Activated B cell treated with CpG ODN at 0.5 μM for 24 hours (primary cell): ENCODE data around the gene FAM120AOS. TPM values are rescaled to one million over a fixed set of nuclear protein-coding genes. Genes with fewer than 3 reads are reported as not detected.

Experiments
- ATAC-seq: fragments of 200-7000 bp; cut with Tn5 transposase; one replicate; pipeline ENCODE4 v1.10.0; 2021; ENCODE audit warnings: low read depth, mild to moderate bottlenecking, moderate library complexity
- CTCF ChIA-PET: fragments of 350-600 bp; sonication (Branson Sonifier 250); formaldehyde crosslinking; loops from one replicate; lab custom pipeline; 2021; ENCODE audit warnings: antibody characterized with exemption; lab: Charles Lee
- POLR2A ChIA-PET: fragments of 350-600 bp; sonication (Branson Sonifier 250); formaldehyde crosslinking; loops from one replicate; lab custom pipeline; 2021; ENCODE audit warnings: antibody characterized with exemption; lab: Charles Lee
- DNase-seq: peaks from one replicate; pipeline ENCODE4 v3.0.0; 2022
- H3K27ac Mint-ChIP-seq: one replicate; pipeline ENCODE4 v1.8.0; 2020; ENCODE audit warnings: mixed read lengths
- H3K27me3 Mint-ChIP-seq: one replicate; pipeline ENCODE4 v1.8.0; 2021; ENCODE audit warnings: mixed read lengths
- H3K36me3 Mint-ChIP-seq: one replicate; pipeline ENCODE4 v1.8.0; 2021; ENCODE audit warnings: low read depth, mixed read lengths
- H3K4me1 Mint-ChIP-seq: one replicate; pipeline ENCODE4 v1.8.0; 2021; ENCODE audit warnings: mixed read lengths
- H3K4me3 Mint-ChIP-seq: one replicate; pipeline ENCODE4 v1.8.0; 2020; ENCODE audit warnings: mild to moderate bottlenecking, mixed read lengths
- H3K9me3 Mint-ChIP-seq: one replicate; pipeline ENCODE4 v1.8.0; 2020; ENCODE audit warnings: mixed read lengths
- CTCF ChIP-seq: fragments of 200-600 bp; IDR thresholded peaks from one replicate; pipeline ENCODE4 v1.8.0; 2022; ENCODE audit warnings: antibody characterized with exemption, mild to moderate bottlenecking
- intact Hi-C: fragments of 100-400 bp; cut with micrococcal nuclease; formaldehyde crosslinking; loops from one replicate; pipeline ENCODE4 v1.15.1; 2024
- total RNA-seq: library from RNA; stranded (reverse); gene quantifications from 2 replicates; pipeline ENCODE4 v1.2.3, GENCODE V29; 2022

The FAM120AOS gene
- total RNA-seq, 1 donor from 2014 or later = 39.0 TPM

GRCh38 chr9:93480728-93481324 is 27.4 kb upstream of the FAM120AOS start:
- intact Hi-C loops = no loop called here
- H3K9me3 Mint-ChIP-seq = no peaks in the 10 kb centered on the region
- no peaks in the 10 kb centered on the region for H3K27me3 Mint-ChIP-seq
- ChIA-PET POLR2A (no interaction called here), CTCF (no interaction called here)
- no peak overlapping the region for H3K27ac Mint-ChIP-seq
- peaks cover 69% of the 10 kb centered on the region for H3K36me3 Mint-ChIP-seq
- H3K4me1 Mint-ChIP-seq = no peaks in the 10 kb centered on the region
- DNase-seq = no peak
- H3K4me3 Mint-ChIP-seq = no peak overlapping the region
- TF ChIP-seq CTCF = no peak
- no peak for ATAC-seq

GRCh38 chr9:93480262-93480661 is 26.9 kb upstream of the FAM120AOS start:
- intact Hi-C loops = no loop called here
- no peak overlapping the region for H3K27ac Mint-ChIP-seq
- ChIA-PET POLR2A (no interaction called here), CTCF (no interaction called here)
- no peaks in the 10 kb centered on the region for H3K27me3 Mint-ChIP-seq
- no peak for ATAC-seq
- H3K4me1 Mint-ChIP-seq = no peaks in the 10 kb centered on the region
- TF ChIP-seq CTCF = no peak
- no peak for DNase-seq
- H3K36me3 Mint-ChIP-seq = peaks cover 68% of the 10 kb centered on the region
- H3K4me3 Mint-ChIP-seq = no peak overlapping the region
- no peaks in the 10 kb centered on the region for H3K9me3 Mint-ChIP-seq

DNA sequence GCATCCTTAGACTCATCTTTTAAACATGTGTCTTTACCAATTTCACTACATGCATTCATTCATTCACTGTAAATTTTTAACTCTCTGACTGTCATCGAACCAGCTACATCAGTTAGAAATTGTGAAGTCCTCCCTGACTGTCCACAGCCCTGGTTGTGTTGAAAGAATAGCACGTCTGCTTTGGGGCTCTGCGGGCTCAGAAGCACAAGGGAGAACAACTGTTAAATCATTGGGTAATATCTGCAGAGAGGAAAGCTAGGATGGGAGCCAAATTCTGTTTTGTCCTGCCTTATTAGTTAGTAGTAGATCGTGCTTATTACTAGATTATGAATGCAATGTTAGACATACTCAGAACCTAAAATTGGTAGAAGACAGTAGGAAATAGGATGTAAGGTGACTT is 26.3 kb upstream of the FAM120AOS start:
- CTCF ChIA-PET = no interaction called here
- POLR2A ChIA-PET = interaction anchor here (1.2 kb wide), 1 partner anchor 11 kb away, joined by 3 read pairs; no protein-coding TSS in a partner anchor
- DNase-seq = no peak
- Mint-ChIP-seq H3K36me3 (peaks cover 66% of the 10 kb centered on the region), H3K9me3 (no peaks in the 10 kb centered on the region), H3K27ac (no peak overlapping the region), H3K4me1 (no peaks in the 10 kb centered on the region), H3K4me3 (no peak overlapping the region), H3K27me3 (no peaks in the 10 kb centered on the region)
- intact Hi-C loops = no loop called here
- no peak for ATAC-seq
- no peak for TF ChIP-seq CTCF

DNA sequence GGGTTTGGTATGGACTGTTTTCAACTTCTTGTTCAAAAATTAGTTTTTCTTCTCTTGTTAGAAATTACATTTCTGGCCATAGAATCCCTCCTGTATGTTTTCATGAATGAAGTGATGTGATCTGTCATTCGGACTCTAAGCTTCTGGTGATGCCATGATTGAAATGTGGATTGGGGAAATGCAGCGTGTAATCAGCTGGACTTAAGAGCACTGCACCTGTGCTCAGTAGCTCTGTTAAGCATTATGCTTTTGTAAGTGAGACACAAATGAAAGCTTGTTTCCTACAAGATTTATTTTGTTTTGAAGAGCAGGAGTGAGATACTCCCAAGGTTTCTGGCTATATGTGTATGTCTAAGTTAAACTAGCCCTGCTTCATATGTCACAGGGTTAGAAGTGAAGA is 24.0 kb upstream of the FAM120AOS start:
- ATAC-seq (no peak), DNase-seq (no peak)
- Mint-ChIP-seq H3K36me3 (peaks cover 72% of the 10 kb centered on the region), H3K27me3 (no peaks in the 10 kb centered on the region), H3K27ac (no peak overlapping the region), H3K4me3 (no peak overlapping the region), H3K4me1 (no peaks in the 10 kb centered on the region), H3K9me3 (no peaks in the 10 kb centered on the region)
- no peak for TF ChIP-seq CTCF
- ChIA-PET CTCF (no interaction called here), POLR2A (interaction anchor here (0.7 kb wide), 1 partner anchor 410 kb away, joined by 3 read pairs; no protein-coding TSS in a partner anchor)
- intact Hi-C loops = no loop called here

DNA sequence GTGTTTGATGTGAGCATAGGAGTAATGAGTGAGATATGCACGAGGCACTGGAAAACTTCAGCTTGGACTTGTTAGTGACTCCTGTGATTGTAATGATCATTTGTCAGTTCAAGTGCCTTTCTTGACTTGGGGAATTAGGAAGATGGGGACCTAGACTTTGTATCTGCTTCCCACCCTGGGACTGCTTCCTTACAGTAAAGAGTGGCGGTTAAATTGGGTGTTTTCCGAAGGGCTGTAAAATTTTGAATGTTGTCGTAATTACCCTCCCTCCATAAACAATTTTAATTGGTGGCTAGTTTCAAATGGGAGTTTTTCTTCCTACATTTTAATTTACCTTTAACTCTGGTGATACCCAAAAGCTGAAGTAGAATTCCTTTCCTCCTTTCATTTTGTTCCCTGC is 23.5 kb upstream of the FAM120AOS start:
- ATAC-seq (no peak), DNase-seq (no peak)
- no peaks in the 10 kb centered on the region for H3K27me3 Mint-ChIP-seq
- ChIA-PET POLR2A (interaction anchor here (0.7 kb wide), 1 partner anchor 409 kb away, joined by 3 read pairs; no protein-coding TSS in a partner anchor), CTCF (no interaction called here)
- no peak overlapping the region for H3K4me3 Mint-ChIP-seq
- intact Hi-C loops = no loop called here
- TF ChIP-seq CTCF = no peak
- H3K27ac Mint-ChIP-seq = no peak overlapping the region
- H3K9me3 Mint-ChIP-seq = no peaks in the 10 kb centered on the region
- H3K4me1 Mint-ChIP-seq = no peaks in the 10 kb centered on the region
- H3K36me3 Mint-ChIP-seq = peaks cover 77% of the 10 kb centered on the region
